GM06990 (cell line): ENCODE data around the gene CHD2.

Source experiments
- DNase-seq: peaks from one replicate; pipeline ENCODE4 v3.0.0-alpha.2; 2011; ENCODE audit not compliant: insufficient read length; ENCODE audit errors: extremely low read depth
- H3K27me3 ChIP-seq: replicated peaks from 2 replicates; pipeline ENCODE4 v1.6.0; 2011; ENCODE audit warnings: low read length; ENCODE audit not compliant: control insufficient read depth, insufficient read depth
- H3K36me3 ChIP-seq: 2 replicates; pipeline ENCODE4 v1.5.1; 2011; ENCODE audit warnings: low read length; ENCODE audit not compliant: control insufficient read depth, insufficient read depth
- H3K4me3 ChIP-seq: replicated peaks from 2 replicates; pipeline ENCODE4 v1.5.1; 2011; ENCODE audit warnings: low read depth, mild to moderate bottlenecking, control low read depth, low read length
- TF ChIP-seq, protein P1 (sequence below): IDR thresholded peaks from 2 replicates; pipeline ENCODE4 v1.5.1; 2011; ENCODE audit warnings: low read length, control low read depth, mild to moderate bottlenecking, inconsistent platforms; ENCODE audit not compliant: insufficient read depth, poor library complexity, severe bottlenecking

The CHD2 gene

GRCh38 chr15:93056836-93057235 is 156.7 kb downstream of the CHD2 start:
- TF ChIP-seq, protein P1, sequence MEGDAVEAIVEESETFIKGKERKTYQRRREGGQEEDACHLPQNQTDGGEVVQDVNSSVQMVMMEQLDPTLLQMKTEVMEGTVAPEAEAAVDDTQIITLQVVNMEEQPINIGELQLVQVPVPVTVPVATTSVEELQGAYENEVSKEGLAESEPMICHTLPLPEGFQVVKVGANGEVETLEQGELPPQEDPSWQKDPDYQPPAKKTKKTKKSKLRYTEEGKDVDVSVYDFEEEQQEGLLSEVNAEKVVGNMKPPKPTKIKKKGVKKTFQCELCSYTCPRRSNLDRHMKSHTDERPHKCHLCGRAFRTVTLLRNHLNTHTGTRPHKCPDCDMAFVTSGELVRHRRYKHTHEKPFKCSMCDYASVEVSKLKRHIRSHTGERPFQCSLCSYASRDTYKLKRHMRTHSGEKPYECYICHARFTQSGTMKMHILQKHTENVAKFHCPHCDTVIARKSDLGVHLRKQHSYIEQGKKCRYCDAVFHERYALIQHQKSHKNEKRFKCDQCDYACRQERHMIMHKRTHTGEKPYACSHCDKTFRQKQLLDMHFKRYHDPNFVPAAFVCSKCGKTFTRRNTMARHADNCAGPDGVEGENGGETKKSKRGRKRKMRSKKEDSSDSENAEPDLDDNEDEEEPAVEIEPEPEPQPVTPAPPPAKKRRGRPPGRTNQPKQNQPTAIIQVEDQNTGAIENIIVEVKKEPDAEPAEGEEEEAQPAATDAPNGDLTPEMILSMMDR = no peak
- DNase-seq = no peak
- no peak overlapping the region for H3K4me3 ChIP-seq
- H3K27me3 ChIP-seq = peaks cover 1% of the 10 kb centered on the region
- no peaks in the 10 kb centered on the region for H3K36me3 ChIP-seq

DNA sequence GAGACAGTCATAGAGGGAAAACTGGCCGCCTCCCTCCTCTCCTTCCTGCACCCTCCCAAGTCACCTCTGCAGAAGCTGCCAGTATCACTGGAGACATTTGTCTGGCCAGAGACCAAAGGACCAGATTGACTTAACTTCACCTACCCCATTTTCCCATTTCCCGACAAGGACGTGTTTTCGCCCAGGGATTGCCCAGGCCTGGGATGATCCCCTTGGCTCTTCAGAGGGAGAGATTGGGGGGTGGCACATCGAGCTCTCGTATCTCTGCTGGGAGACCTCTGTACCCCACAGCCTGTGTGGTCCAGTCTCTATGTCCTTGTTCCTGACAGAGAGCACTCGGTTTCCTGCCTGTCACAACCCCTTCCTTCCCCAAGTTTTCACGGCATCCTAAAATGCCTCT is 157.5 kb downstream of the CHD2 start:
- no peaks in the 10 kb centered on the region for H3K36me3 ChIP-seq
- TF ChIP-seq, protein P1 = no peak
- no peak overlapping the region for H3K4me3 ChIP-seq
- peaks cover 1% of the 10 kb centered on the region for H3K27me3 ChIP-seq
- DNase-seq = no peak

DNA sequence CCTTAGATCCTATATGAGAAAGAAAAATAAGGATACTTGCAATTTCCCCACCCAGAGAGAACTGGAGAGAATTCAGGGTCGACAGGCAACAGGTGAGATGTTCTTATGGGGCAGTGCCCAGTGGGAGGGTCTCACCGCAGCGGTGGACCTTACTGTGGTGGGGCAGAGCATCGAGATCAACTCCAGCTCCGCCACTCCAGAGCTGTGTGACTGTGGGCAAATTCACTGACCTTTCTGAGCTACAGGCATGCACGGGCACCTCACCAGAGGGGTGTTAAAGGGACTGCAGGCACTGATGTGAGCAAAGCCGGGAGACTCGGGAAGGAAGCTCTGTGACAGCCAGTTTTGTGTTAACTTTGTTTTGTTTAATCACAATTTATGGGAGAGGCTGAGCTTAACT is 158.0 kb downstream of the CHD2 start:
- DNase-seq = no peak
- H3K4me3 ChIP-seq = no peak overlapping the region
- H3K36me3 ChIP-seq = no peaks in the 10 kb centered on the region
- H3K27me3 ChIP-seq = peaks cover 1% of the 10 kb centered on the region
- TF ChIP-seq, protein P1 = no peak

- H3K27me3 ChIP-seq = peaks cover 1% of the 10 kb centered on the region
- no peak overlapping the region for H3K4me3 ChIP-seq
- TF ChIP-seq, protein P1 = no peak
- no peak for DNase-seq
- no peaks in the 10 kb centered on the region for H3K36me3 ChIP-seq
Observed at GRCh38 chr15:93058904-93059427, 158.8 kb downstream of the CHD2 start.

GRCh38 chr15:93059442-93059841 is 159.3 kb downstream of the CHD2 start:
- DNase-seq = no peak
- H3K4me3 ChIP-seq = no peak overlapping the region
- TF ChIP-seq, protein P1 = no peak
- no peaks in the 10 kb centered on the region for H3K36me3 ChIP-seq
- H3K27me3 ChIP-seq = peaks cover 1% of the 10 kb centered on the region
